ENCODE measurements around the gene EPO.

DNA sequence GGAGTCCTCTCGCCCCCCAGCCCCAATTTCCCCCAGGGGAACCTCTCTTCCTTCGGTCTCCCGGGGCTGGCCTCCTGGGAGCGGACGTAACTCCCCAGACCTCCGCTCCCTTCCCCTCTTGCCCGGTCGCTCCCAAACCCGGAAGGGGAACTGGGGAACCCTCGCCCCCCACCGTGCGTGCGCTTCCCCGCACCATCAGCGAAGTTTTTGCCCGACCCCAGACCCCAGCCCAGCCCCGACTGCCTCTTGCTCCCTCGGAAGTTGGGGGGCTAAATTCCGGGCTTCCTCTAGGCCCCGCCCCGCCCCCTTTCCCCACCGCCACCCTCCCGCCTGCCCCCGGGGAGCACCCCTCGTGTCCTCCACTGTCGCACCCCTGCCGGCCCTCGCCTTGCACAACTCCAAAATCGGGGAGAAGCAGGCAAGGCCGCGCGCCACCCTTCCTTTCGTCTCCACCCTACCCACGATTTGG, 46.3 kb upstream of the EPO start:
- no peak for TF ChIP-seq CTCF (conservative IDR thresholded peaks at IDR 0.05)
- no peak for TF ChIP-seq ZFX (IDR thresholded peaks at IDR 0.05)
